Activated CD8-positive, alpha-beta T cell treated with anti-CD3 and anti-CD28 coated beads, Interleukin-2, amount 10 ng/mL, durations not matched to agents 7 days and 5 days (primary cell): ENCODE data around the gene ENPP5. TPM values are rescaled to one million over a fixed set of nuclear protein-coding genes. Genes with fewer than 3 reads are reported as not detected.

Source experiments
- ATAC-seq: fragments of 150-1000 bp; cut with Tn5 transposase; one replicate; pipeline ENCODE4 v1.10.0; 2021; ENCODE audit warnings: moderate library complexity
- CTCF ChIA-PET: fragments of 350-600 bp; sonication (Branson Sonifier 250); formaldehyde crosslinking; loops from one replicate; lab custom pipeline; 2021; ENCODE audit warnings: antibody characterized with exemption; lab: Charles Lee
- POLR2A ChIA-PET: fragments of 350-600 bp; sonication (Branson Sonifier 250); formaldehyde crosslinking; loops from one replicate; lab custom pipeline; 2021; ENCODE audit warnings: antibody characterized with exemption; lab: Charles Lee
- DNase-seq: peaks from one replicate; pipeline ENCODE4 v3.0.0-alpha.2; 2020
- H3K27ac Mint-ChIP-seq: one replicate; pipeline ENCODE4 v1.8.0; 2021; ENCODE audit warnings: mild to moderate bottlenecking, mixed read lengths
- H3K27me3 Mint-ChIP-seq: one replicate; pipeline ENCODE4 v1.8.0; 2021; ENCODE audit warnings: low read depth, mixed read lengths
- H3K36me3 Mint-ChIP-seq: one replicate; pipeline ENCODE4 v1.8.0; 2021; ENCODE audit warnings: low read depth, mixed read lengths
- H3K4me1 Mint-ChIP-seq: one replicate; pipeline ENCODE4 v1.8.0; 2021; ENCODE audit warnings: low read depth, mixed read lengths
- H3K4me3 Mint-ChIP-seq: one replicate; pipeline ENCODE4 v1.8.0; 2021; ENCODE audit warnings: mild to moderate bottlenecking, mixed read lengths
- H3K9me3 Mint-ChIP-seq: one replicate; pipeline ENCODE4 v1.8.0; 2022; ENCODE audit warnings: mixed read lengths; ENCODE audit not compliant: insufficient read depth
- total RNA-seq, 2 experiments: library from RNA; stranded (reverse); gene quantifications; one replicate each; pipeline ENCODE4 v1.2.3, GENCODE V29; 2021

Gene ENPP5
- total RNA-seq, 2 experiments from 2014 or later: not detected

DNA sequence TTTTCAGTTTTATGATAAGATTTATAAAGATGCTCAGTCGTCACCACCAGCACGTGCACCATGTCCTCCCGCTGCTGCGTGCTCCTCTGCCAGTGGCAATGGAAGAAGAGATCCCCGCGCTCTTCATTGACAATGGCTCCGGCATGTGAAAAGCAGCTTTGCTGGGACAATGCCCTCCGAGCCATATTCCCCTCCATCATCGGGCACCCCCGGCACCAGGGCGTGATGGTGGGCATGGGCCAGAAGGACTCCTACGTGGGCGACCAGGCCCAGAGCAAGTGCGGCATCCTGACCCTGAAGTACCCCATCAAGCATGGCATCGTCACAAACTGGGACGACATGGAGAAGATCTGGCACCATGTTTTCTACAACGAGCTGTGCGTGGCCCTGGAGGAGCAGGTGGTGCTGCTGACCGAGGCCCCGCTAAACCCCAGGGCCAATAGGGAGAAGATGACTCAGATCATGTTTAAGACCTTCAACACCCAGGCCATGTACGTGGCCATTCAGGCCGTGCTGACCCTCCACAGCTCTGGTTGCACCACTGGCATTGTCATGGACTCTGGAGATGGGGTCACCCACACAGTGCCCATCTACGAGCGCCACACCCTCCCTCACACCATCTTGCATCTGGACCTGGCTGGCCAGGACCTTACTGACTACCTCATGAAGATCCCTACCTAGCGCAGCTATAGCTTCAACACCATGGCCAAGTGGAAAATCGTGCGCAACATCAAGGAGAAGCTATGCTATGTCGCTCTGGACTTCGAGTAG is 34.3 kb upstream of the ENPP5 start:
- Mint-ChIP-seq H3K4me1 (no peaks in the 10 kb centered on the region), H3K27ac (no peak overlapping the region), H3K9me3 (no peaks in the 10 kb centered on the region), H3K36me3 (no peaks in the 10 kb centered on the region), H3K4me3 (no peak overlapping the region), H3K27me3 (peaks cover 8% of the 10 kb centered on the region)
- DNase-seq (no peak), ATAC-seq (no peak)
- ChIA-PET POLR2A (no interaction called here), CTCF (no interaction called here)

DNA sequence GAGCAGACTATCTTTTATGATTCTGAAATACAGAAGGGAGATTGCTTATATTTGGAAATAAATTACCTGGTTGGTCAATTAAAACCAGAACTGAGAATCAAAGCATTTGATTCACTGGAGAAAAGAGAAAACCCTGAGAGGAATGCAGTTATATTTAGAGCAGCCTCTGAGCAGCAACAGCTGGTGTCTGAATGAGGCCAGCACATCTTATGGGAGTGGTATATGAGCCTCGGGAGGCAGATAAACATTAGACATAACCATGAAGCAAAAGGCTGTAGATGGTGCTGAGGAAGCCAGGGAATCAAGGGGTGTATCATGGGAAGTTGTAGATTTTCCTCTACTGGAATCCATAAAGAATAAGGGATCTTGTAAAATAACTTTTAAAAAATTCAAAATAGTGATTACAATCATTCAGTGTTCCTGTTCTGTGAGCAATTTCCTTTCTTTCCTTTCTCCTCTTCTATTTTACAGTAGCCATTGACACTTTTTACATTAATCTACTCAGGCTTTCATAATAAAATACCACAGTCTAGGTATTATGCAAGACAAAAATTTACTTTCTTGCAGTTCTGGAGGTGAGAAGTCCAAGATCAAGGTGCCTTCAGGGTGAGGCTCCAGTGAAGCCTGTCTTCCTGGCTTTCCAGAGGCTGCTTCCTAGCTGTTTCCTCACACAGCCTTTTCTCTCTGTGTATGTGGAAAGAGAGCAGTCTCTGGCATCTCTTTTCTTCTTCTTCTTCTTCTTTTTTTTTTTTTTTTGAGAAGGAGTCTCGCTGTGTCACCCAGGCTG is 32.8 kb upstream of the ENPP5 start:
- no peak for ATAC-seq
- no peaks in the 10 kb centered on the region for H3K4me1 Mint-ChIP-seq
- H3K36me3 Mint-ChIP-seq: no peaks in the 10 kb centered on the region
- ChIA-PET POLR2A (no interaction called here), CTCF (interaction anchor here (1.2 kb wide), 1 partner anchor 113 kb away, joined by 3 read pairs; no protein-coding TSS in a partner anchor)
- H3K9me3 Mint-ChIP-seq: no peaks in the 10 kb centered on the region
- peaks cover 4% of the 10 kb centered on the region for H3K27me3 Mint-ChIP-seq
- no peak for DNase-seq
- H3K27ac Mint-ChIP-seq: no peak overlapping the region
- no peak overlapping the region for H3K4me3 Mint-ChIP-seq

DNA sequence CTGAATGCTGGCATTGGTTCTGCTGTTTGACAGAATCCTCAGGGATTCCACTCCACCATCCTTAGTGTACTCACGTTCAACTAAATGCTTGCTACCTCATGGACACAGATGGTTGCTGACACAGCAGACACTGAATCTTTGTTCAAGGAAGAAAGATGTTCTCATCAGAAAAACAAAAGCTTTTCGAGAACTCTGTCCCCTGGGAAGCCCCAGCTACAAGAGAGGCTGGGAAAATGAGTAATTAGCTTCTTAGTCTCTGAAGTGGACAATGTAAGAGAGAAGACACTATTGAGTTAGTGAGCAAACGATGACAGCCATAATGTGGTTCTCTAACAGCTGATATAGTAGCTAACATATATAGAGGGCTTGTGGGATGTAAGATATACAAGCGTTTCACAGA is 30.9 kb upstream of the ENPP5 start:
- H3K36me3 Mint-ChIP-seq: no peaks in the 10 kb centered on the region
- POLR2A ChIA-PET: no interaction called here
- CTCF ChIA-PET: interaction anchor here (1.5 kb wide), 1 partner anchor 112 kb away, joined by 4 read pairs; no protein-coding TSS in a partner anchor

DNA sequence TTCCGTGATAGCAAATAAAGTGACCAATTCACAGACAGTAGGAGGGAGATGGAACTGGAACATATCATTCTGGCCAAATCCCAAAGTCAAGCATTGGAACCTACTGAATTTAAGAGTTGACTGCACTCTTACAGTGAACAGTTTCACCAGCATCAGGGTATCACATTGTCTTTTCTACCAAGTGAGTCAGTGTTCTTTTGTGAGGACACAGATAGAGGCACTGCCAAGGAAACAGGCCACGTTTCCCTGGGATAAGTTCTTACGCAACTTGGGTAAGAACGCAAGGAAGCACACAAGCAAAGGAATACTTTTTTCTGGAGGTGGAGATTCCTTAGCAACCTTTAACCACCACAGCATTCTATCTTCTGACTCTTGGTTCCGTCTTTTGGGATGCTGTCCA is 28.6 kb upstream of the ENPP5 start:
- ATAC-seq: no peak
- Mint-ChIP-seq H3K27me3 (no peaks in the 10 kb centered on the region), H3K27ac (no peak overlapping the region), H3K4me1 (no peaks in the 10 kb centered on the region), H3K36me3 (no peaks in the 10 kb centered on the region), H3K9me3 (no peaks in the 10 kb centered on the region), H3K4me3 (no peak overlapping the region)
- ChIA-PET CTCF (no interaction called here), POLR2A (no interaction called here)
- no peak for DNase-seq

More for the DNA sequence above, 30.9 kb upstream of the ENPP5 start:
- ATAC-seq (no peak), DNase-seq (no peak)
- no peak overlapping the region for H3K27ac Mint-ChIP-seq
- H3K4me1 Mint-ChIP-seq: no peaks in the 10 kb centered on the region
- H3K4me3 Mint-ChIP-seq: no peak overlapping the region
- no peaks in the 10 kb centered on the region for H3K27me3 Mint-ChIP-seq
- no peaks in the 10 kb centered on the region for H3K9me3 Mint-ChIP-seq

DNA sequence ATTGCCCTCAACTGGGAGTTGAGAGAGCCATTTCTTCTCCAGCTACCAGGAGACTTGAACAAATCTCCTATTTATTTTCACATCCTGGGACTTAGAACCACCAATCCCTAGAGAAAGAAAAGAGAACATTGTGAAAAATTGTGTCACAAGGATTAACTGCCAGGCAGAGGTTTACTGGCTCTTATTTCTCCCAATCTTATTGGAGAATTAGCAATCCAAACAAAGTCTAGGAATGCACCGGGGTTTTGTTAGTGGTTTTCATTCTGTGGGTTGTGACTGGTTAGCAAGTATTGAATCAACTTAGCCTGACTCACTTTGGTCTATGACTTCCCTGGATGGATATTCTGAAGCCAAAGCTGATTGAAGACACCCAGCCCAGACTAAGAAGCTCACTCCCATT is 21.2 kb upstream of the ENPP5 start:
- H3K4me1 Mint-ChIP-seq: no peaks in the 10 kb centered on the region
- H3K27me3 Mint-ChIP-seq: peaks cover 14% of the 10 kb centered on the region
- no peak for ATAC-seq
- no peak overlapping the region for H3K4me3 Mint-ChIP-seq
- CTCF ChIA-PET: no interaction called here
- POLR2A ChIA-PET: no interaction called here
- no peak overlapping the region for H3K27ac Mint-ChIP-seq
- no peaks in the 10 kb centered on the region for H3K9me3 Mint-ChIP-seq
- H3K36me3 Mint-ChIP-seq: no peaks in the 10 kb centered on the region
- DNase-seq: no peak

DNA sequence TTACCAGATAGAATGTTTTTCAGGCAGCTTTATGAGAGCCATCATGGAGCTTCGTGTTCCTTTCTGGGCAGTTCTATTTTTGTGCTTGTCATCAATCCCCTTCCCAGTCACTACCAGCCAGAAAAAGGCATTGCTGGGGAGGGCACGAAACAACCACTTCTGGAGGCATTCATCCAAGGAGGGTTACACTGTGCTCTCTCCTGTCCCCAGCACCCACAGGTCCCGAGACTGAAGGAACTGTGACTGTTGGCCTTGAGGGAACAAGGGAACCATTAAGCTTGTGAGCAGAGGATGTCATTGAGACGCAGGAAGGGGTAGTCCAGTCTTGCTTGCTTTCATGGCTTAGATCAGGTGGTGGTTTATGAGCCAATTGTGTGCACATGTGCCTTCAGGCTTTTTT is 20.1 kb upstream of the ENPP5 start:
- Mint-ChIP-seq H3K4me3 (no peak overlapping the region), H3K27me3 (peaks cover 17% of the 10 kb centered on the region), H3K36me3 (no peaks in the 10 kb centered on the region), H3K27ac (no peak overlapping the region), H3K9me3 (no peaks in the 10 kb centered on the region), H3K4me1 (no peaks in the 10 kb centered on the region)
- CTCF ChIA-PET: no interaction called here
- POLR2A ChIA-PET: no interaction called here
- DNase-seq (no peak), ATAC-seq (no peak)

DNA sequence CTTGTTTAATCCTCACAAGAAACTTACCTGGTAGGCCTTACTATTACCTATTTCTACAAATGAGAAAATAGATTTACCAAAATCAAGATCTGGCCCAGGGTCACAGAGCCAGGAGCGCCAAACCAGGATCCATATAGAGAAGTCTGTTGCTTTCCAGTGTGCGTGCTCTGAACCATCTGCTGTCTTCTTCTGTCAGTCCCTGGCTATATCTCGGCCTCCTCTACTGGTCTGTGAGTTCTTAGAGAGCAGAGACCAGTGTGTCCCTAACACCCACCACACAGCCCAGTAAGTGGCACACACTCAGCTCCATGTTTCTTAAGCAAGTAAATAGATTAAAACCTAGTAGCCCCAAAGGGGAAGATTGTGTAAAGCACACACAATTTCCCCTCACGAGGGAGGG is 18.9 kb upstream of the ENPP5 start:
- no peak for ATAC-seq
- H3K4me3 Mint-ChIP-seq: no peak overlapping the region
- H3K9me3 Mint-ChIP-seq: no peaks in the 10 kb centered on the region
- no peak for DNase-seq
- ChIA-PET POLR2A (no interaction called here), CTCF (no interaction called here)
- H3K27me3 Mint-ChIP-seq: peaks cover 23% of the 10 kb centered on the region
- no peak overlapping the region for H3K27ac Mint-ChIP-seq
- H3K4me1 Mint-ChIP-seq: no peaks in the 10 kb centered on the region
- H3K36me3 Mint-ChIP-seq: no peaks in the 10 kb centered on the region

DNA sequence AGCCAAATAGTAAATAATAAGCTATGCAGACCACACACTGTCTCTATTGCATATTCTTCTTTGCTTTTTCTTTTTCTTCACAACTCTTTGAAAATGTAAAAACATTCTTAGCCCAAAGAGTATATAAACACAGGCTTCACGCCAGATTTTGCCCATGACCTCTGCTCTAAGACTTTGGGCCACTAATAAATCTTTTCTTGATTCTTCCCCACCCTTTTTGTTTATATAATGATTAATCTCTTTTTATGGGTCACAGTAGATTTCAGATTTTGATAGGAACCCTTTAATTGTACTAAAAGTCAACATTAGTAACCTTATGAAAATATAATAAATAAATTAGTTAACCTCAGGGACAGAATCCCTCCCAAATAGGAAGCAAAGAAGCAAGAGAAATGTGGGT is 15.8 kb upstream of the ENPP5 start:
- ChIA-PET POLR2A (no interaction called here), CTCF (no interaction called here)
- H3K4me3 Mint-ChIP-seq: no peak overlapping the region
- H3K27ac Mint-ChIP-seq: no peak overlapping the region
- DNase-seq (no peak), ATAC-seq (no peak)
- no peaks in the 10 kb centered on the region for H3K36me3 Mint-ChIP-seq
- H3K27me3 Mint-ChIP-seq: peaks cover 35% of the 10 kb centered on the region
- no peaks in the 10 kb centered on the region for H3K9me3 Mint-ChIP-seq
- no peaks in the 10 kb centered on the region for H3K4me1 Mint-ChIP-seq

DNA sequence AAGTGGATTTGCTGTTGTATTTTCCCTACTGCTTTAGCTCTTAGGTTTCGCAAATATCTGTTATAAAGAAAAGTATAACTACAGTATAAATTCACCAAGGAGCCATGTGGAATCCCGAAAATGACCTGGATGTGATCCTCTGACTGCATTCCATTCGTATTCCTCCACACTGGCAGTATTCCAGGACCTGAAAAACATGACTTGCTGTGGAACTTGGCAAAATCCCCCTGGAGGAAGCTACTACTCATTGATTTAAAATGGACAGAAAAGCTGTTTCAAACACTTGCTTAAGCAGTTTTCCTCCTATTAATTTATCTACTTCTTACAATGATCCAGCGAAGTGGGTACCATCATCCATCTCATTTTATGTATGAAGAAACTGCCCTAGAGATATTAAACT is 13.3 kb upstream of the ENPP5 start:
- H3K36me3 Mint-ChIP-seq: no peaks in the 10 kb centered on the region
- no peak overlapping the region for H3K4me3 Mint-ChIP-seq
- H3K9me3 Mint-ChIP-seq: no peaks in the 10 kb centered on the region
- ATAC-seq: no peak
- H3K27ac Mint-ChIP-seq: no peak overlapping the region
- peaks cover 48% of the 10 kb centered on the region for H3K27me3 Mint-ChIP-seq
- no peak for DNase-seq
- ChIA-PET CTCF (no interaction called here), POLR2A (no interaction called here)
- no peaks in the 10 kb centered on the region for H3K4me1 Mint-ChIP-seq

DNA sequence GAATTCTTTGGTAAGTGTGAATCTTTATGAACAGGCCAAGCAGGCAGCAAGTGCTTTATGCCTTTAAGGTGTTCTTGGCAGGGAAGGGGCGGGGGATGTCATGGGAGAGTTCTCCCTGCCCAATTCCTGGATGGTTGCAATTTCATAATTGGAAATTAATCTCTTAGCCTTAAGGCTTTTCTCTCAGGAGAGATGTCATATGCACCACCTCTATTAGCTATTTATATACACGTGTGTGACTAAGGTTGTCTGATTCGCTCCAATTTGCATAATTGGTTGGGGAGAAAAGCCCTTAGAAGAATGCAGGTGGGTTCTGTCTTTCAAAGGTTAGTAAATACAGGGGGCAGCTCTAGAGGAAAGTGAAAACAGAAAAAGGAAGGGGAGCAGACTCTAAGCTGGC is 5.2 kb upstream of the ENPP5 start:
- Mint-ChIP-seq H3K27me3 (peaks cover 58% of the 10 kb centered on the region), H3K36me3 (no peaks in the 10 kb centered on the region), H3K9me3 (no peaks in the 10 kb centered on the region), H3K4me3 (no peak overlapping the region), H3K4me1 (peaks cover 26% of the 10 kb centered on the region), H3K27ac (no peak overlapping the region)
- ChIA-PET POLR2A (no interaction called here), CTCF (interaction anchor here (2.0 to 2.1 kb wide), 2 partner anchors 45 to 86 kb away, joined by 5 to 6 read pairs; no protein-coding TSS in a partner anchor)
- DNase-seq (no peak), ATAC-seq (no peak)

DNA sequence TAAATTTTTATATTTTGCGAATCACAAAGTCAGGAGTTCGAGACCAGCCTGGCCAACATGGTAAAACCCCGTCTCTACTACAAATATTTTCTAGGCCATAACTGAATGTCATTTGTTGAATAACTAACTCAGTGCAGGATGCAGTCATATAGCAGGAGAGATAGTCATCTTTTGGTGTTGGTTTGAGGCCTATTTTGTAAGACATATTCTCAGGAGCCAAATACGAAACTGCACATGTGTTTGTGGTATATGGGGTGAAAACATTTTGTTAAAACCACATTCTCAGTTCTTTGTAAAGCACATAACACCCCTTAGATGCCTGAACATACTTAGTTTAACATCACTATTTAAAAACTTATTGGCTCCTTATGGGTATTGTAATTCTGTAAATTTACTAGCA is 4.7 kb upstream of the ENPP5 start:
- H3K4me1 Mint-ChIP-seq: peaks cover 30% of the 10 kb centered on the region
- peak; percentile 35 for DNase-seq
- H3K27ac Mint-ChIP-seq: peak overlapping the region; percentile 65
- no peaks in the 10 kb centered on the region for H3K9me3 Mint-ChIP-seq
- H3K27me3 Mint-ChIP-seq: peaks cover 57% of the 10 kb centered on the region
- POLR2A ChIA-PET: interaction anchor here (0.5 kb wide), 1 partner anchor 941 kb away, joined by 3 read pairs; no protein-coding TSS in a partner anchor
- no peaks in the 10 kb centered on the region for H3K36me3 Mint-ChIP-seq
- H3K4me3 Mint-ChIP-seq: peak overlapping the region; percentile 16
- CTCF ChIA-PET: interaction anchor here (2.0 to 2.1 kb wide), 2 partner anchors 46 to 85 kb away, joined by 5 to 6 read pairs; no protein-coding TSS in a partner anchor
- ATAC-seq: peak; percentile 85

DNA sequence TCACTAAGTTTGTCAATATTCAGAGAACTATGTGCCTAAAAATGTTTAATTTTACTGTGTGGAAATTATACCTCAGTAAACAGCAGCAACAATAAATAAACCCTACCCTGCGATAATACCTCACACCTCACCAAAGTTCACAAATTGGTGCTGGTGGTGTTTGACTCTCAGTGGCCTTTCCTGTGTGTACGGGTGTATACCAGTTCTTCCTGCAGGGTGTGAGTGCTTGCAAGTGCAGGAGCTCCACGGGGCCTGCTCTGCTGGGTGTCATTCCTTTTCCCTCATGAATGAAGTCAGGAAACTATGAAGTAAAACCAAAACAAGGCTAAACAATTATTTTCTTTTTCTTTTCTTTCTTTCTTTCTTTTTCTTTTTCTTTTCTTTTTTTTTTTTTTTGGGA is 4.1 kb upstream of the ENPP5 start:
- ATAC-seq (no peak), DNase-seq (peak; percentile 25)
- ChIA-PET CTCF (no interaction called here), POLR2A (interaction anchor here (0.5 kb wide), 1 partner anchor 940 kb away, joined by 3 read pairs; no protein-coding TSS in a partner anchor)
- Mint-ChIP-seq H3K9me3 (no peaks in the 10 kb centered on the region), H3K27ac (no peak overlapping the region), H3K36me3 (no peaks in the 10 kb centered on the region), H3K4me1 (peaks cover 36% of the 10 kb centered on the region), H3K4me3 (no peak overlapping the region), H3K27me3 (peaks cover 57% of the 10 kb centered on the region)
